Measurements from ENCODE around the gene PLK4. TPM values are rescaled to one million over a fixed set of nuclear protein-coding genes. Genes with fewer than 3 reads are reported as not detected.
"Not testable (repeated sequence)": the region's sequence is repeated elsewhere in the genome, so short reads cannot be mapped to it uniquely, and the experiment has no call there.

The PLK4 gene
- total and polyA plus RNA-seq, 2 experiments from 2014 or later, result 25.5 to 38.7 TPM

DNA sequence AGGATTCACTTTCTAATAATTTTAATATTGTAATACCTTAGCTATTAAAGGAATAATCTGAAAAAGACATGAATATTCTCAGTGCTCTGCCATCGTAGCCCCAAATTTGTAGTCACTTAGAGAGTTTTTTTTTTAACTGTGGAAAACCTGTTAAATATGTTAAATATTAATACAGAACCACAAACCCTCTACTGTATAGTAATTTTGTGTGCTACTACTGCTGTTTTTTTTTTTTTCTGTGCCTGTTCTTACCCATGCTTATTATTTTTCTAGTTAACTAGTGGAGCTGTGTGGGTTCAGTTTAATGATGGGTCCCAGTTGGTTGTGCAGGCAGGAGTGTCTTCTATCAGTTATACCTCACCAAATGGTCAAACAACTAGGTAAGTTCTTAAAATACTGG is 15.8 kb downstream of the PLK4 start:
- H3K27me3 ChIP-seq (ENCODE audit: insufficient read depth), result no peaks in the 10 kb centered on the region
- DNase-seq (ENCODE audit: low spot score) (no peak), ATAC-seq (no peak)
- H2AFZ ChIP-seq, result no peak overlapping the region
- no peaks in the 10 kb centered on the region for H3K4me1 ChIP-seq (ENCODE audit: insufficient read depth)
- no peak overlapping the region for H3K4me2 ChIP-seq
- H3F3A ChIP-seq (replicated peaks; ENCODE audit: low read depth), result no peaks in the 10 kb centered on the region
- Mint-ChIP-seq H3K27me3 (ENCODE audit: insufficient read depth, low read depth, poor library complexity) (no peaks in the 10 kb centered on the region), H3K4me3 (no peak overlapping the region), H3K36me3 (ENCODE audit: low read depth) (peaks cover 70% of the 10 kb centered on the region), H3K27ac (no peak overlapping the region), H3K9me3 (peaks cover 8% of the 10 kb centered on the region; the same call in 2 of the 3 replicates), H3K4me1 (no peaks in the 10 kb centered on the region)
- no peaks in the 10 kb centered on the region for H4K20me1 ChIP-seq (replicated peaks; ENCODE audit: insufficient read depth)
- H3K4me3 ChIP-seq, result no peak overlapping the region
- no peaks in the 10 kb centered on the region for H3K79me2 ChIP-seq (replicated peaks; ENCODE audit: insufficient read depth)
- H3K27ac ChIP-seq (ENCODE audit: low read depth), result no peak overlapping the region
- H3K36me3 ChIP-seq (ENCODE audit: insufficient read depth), result peaks cover 63% of the 10 kb centered on the region
- no peak for TF ChIP-seq JUNB (IDR thresholded peaks at IDR 0.05; ENCODE audit: unreplicated experiment)
- no peaks in the 10 kb centered on the region for H3K9me2 ChIP-seq (ENCODE audit: insufficient read depth)

DNA sequence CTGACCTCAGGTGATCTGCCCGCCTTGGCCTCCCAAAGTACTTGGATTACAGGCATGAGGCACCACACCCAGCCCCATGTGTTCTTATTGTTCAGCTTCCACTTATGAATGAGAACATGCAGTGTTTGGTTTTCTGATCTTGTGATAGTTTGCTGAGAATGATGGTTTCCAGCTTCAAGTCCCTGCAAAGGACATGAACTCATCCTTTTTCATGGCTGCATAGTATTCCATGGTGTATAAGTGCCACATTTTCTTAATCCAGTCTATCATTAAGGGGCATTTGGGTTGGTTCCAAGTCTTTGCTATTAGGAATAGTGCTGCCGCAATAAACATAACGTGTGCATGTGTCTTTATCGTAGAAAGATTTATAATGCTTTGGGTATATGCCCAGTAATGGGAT is 19.0 kb downstream of the PLK4 start:
- H3K27me3 ChIP-seq (ENCODE audit: insufficient read depth); H2AFZ ChIP-seq; H3F3A ChIP-seq (replicated peaks; ENCODE audit: low read depth); H3K9me3 Mint-ChIP-seq; H3K79me2 ChIP-seq (replicated peaks; ENCODE audit: insufficient read depth); H3K4me2 ChIP-seq; H3K4me1 ChIP-seq (ENCODE audit: insufficient read depth); H3K9me2 ChIP-seq (ENCODE audit: insufficient read depth); H3K27ac ChIP-seq (ENCODE audit: low read depth); DNase-seq (ENCODE audit: low spot score); ATAC-seq; H3K4me3 ChIP-seq; H3K4me1 Mint-ChIP-seq; H3K27me3 Mint-ChIP-seq (ENCODE audit: insufficient read depth, low read depth, poor library complexity); H4K20me1 ChIP-seq (replicated peaks; ENCODE audit: insufficient read depth); H3K4me3 Mint-ChIP-seq; H3K27ac Mint-ChIP-seq: not testable (repeated sequence)
- H3K36me3 Mint-ChIP-seq (ENCODE audit: low read depth), result peaks cover 47% of the 10 kb centered on the region
- peaks cover 36% of the 10 kb centered on the region for H3K36me3 ChIP-seq (ENCODE audit: insufficient read depth)

DNA sequence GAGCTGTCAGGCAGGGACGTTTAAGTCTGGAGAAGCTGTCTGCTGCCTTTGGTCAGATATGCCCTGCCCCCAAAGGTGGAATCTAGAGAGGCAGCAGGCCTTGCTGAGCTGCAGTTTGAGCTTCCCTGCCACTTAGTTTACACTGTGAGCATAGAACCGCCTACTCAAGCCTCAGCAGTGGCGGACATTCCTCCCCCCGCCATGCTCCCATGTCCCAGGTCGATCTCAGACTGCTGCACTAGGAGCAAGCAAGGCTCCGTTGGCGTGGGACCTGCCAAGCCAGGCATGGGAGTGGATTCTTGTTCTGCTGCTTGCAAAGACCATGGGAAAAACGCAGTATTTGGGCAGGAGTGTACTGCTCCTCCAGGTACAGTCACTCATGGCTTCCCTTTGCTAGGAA is 24.3 kb downstream of the PLK4 start:
- H3K4me3 ChIP-seq, result no peak overlapping the region
- Mint-ChIP-seq H3K27ac (no peak overlapping the region), H3K4me1 (no peaks in the 10 kb centered on the region), H3K4me3 (no peak overlapping the region), H3K9me3 (peaks cover 3% of the 10 kb centered on the region; the same call in 2 of the 3 replicates), H3K27me3 (ENCODE audit: insufficient read depth, low read depth, poor library complexity) (no peaks in the 10 kb centered on the region), H3K36me3 (ENCODE audit: low read depth) (peaks cover 8% of the 10 kb centered on the region)
- H2AFZ ChIP-seq, result no peak overlapping the region
- no peaks in the 10 kb centered on the region for H3K27me3 ChIP-seq (ENCODE audit: insufficient read depth)
- H4K20me1 ChIP-seq (replicated peaks; ENCODE audit: insufficient read depth), result no peaks in the 10 kb centered on the region
- no peak for ATAC-seq
- no peak for DNase-seq (ENCODE audit: low spot score)
- H3F3A ChIP-seq (replicated peaks; ENCODE audit: low read depth), result no peaks in the 10 kb centered on the region
- no peak overlapping the region for H3K4me2 ChIP-seq
- H3K27ac ChIP-seq (ENCODE audit: low read depth), result no peak overlapping the region
- H3K9me2 ChIP-seq (ENCODE audit: insufficient read depth), result no peaks in the 10 kb centered on the region
- no peaks in the 10 kb centered on the region for H3K79me2 ChIP-seq (replicated peaks; ENCODE audit: insufficient read depth)
- no peaks in the 10 kb centered on the region for H3K36me3 ChIP-seq (ENCODE audit: insufficient read depth)
- H3K4me1 ChIP-seq (ENCODE audit: insufficient read depth), result no peaks in the 10 kb centered on the region
- no peak for TF ChIP-seq EZH2phosphoT487 (IDR thresholded peaks at IDR 0.05; ENCODE audit: unreplicated experiment)
- TF ChIP-seq ZNF331 (CRISPR knock-in tag; IDR thresholded peaks at IDR 0.05; ENCODE audit: low read depth), result no peak
- TF ChIP-seq POLR2AphosphoS5 (IDR thresholded peaks at IDR 0.05; ENCODE audit: low read depth), result no peak
- TF ChIP-seq JUNB (IDR thresholded peaks at IDR 0.05; ENCODE audit: unreplicated experiment), result no peak
- no peak for TF ChIP-seq NANOG (IDR thresholded peaks at IDR 0.05; ENCODE audit: borderline replicate concordance)
- TF ChIP-seq, protein P1, sequence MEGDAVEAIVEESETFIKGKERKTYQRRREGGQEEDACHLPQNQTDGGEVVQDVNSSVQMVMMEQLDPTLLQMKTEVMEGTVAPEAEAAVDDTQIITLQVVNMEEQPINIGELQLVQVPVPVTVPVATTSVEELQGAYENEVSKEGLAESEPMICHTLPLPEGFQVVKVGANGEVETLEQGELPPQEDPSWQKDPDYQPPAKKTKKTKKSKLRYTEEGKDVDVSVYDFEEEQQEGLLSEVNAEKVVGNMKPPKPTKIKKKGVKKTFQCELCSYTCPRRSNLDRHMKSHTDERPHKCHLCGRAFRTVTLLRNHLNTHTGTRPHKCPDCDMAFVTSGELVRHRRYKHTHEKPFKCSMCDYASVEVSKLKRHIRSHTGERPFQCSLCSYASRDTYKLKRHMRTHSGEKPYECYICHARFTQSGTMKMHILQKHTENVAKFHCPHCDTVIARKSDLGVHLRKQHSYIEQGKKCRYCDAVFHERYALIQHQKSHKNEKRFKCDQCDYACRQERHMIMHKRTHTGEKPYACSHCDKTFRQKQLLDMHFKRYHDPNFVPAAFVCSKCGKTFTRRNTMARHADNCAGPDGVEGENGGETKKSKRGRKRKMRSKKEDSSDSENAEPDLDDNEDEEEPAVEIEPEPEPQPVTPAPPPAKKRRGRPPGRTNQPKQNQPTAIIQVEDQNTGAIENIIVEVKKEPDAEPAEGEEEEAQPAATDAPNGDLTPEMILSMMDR (conservative IDR thresholded peaks at IDR 0.05; ENCODE audit: low read depth in 2 of 2), result no peak
- no peak for TF ChIP-seq CREB1 (CRISPR knock-in tag; IDR thresholded peaks at IDR 0.05; ENCODE audit: low read depth)
- TF ChIP-seq, protein P2, sequence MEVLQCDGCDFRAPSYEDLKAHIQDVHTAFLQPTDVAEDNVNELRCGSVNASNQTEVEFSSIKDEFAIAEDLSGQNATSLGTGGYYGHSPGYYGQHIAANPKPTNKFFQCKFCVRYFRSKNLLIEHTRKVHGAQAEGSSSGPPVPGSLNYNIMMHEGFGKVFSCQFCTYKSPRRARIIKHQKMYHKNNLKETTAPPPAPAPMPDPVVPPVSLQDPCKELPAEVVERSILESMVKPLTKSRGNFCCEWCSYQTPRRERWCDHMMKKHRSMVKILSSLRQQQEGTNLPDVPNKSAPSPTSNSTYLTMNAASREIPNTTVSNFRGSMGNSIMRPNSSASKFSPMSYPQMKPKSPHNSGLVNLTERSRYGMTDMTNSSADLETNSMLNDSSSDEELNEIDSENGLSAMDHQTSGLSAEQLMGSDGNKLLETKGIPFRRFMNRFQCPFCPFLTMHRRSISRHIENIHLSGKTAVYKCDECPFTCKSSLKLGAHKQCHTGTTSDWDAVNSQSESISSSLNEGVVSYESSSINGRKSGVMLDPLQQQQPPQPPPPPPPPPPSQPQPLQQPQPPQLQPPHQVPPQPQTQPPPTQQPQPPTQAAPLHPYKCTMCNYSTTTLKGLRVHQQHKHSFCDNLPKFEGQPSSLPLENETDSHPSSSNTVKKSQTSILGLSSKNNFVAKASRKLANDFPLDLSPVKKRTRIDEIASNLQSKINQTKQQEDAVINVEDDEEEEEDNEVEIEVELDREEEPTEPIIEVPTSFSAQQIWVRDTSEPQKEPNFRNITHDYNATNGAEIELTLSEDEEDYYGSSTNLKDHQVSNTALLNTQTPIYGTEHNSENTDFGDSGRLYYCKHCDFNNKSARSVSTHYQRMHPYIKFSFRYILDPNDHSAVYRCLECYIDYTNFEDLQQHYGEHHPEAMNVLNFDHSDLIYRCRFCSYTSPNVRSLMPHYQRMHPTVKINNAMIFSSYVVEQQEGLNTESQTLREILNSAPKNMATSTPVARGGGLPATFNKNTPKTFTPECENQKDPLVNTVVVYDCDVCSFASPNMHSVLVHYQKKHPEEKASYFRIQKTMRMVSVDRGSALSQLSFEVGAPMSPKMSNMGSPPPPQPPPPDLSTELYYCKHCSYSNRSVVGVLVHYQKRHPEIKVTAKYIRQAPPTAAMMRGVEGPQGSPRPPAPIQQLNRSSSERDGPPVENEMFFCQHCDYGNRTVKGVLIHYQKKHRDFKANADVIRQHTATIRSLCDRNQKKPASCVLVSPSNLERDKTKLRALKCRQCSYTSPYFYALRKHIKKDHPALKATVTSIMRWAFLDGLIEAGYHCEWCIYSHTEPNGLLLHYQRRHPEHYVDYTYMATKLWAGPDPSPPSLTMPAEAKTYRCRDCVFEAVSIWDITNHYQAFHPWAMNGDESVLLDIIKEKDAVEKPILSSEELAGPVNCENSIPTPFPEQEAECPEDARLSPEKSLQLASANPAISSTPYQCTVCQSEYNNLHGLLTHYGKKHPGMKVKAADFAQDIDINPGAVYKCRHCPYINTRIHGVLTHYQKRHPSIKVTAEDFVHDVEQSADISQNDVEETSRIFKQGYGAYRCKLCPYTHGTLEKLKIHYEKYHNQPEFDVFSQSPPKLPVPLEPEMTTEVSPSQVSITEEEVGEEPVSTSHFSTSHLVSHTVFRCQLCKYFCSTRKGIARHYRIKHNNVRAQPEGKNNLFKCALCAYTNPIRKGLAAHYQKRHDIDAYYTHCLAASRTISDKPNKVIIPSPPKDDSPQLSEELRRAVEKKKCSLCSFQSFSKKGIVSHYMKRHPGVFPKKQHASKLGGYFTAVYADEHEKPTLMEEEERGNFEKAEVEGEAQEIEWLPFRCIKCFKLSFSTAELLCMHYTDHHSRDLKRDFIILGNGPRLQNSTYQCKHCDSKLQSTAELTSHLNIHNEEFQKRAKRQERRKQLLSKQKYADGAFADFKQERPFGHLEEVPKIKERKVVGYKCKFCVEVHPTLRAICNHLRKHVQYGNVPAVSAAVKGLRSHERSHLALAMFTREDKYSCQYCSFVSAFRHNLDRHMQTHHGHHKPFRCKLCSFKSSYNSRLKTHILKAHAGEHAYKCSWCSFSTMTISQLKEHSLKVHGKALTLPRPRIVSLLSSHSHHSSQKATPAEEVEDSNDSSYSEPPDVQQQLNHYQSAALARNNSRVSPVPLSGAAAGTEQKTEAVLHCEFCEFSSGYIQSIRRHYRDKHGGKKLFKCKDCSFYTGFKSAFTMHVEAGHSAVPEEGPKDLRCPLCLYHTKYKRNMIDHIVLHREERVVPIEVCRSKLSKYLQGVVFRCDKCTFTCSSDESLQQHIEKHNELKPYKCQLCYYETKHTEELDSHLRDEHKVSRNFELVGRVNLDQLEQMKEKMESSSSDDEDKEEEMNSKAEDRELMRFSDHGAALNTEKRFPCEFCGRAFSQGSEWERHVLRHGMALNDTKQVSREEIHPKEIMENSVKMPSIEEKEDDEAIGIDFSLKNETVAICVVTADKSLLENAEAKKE (CRISPR knock-in tag; IDR thresholded peaks at IDR 0.05), result no peak
- TF ChIP-seq, protein P3, sequence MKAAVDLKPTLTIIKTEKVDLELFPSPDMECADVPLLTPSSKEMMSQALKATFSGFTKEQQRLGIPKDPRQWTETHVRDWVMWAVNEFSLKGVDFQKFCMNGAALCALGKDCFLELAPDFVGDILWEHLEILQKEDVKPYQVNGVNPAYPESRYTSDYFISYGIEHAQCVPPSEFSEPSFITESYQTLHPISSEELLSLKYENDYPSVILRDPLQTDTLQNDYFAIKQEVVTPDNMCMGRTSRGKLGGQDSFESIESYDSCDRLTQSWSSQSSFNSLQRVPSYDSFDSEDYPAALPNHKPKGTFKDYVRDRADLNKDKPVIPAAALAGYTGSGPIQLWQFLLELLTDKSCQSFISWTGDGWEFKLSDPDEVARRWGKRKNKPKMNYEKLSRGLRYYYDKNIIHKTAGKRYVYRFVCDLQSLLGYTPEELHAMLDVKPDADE (IDR thresholded peaks at IDR 0.05), result no peak

Measured in GM23338 (cell line).